Suprapubic skin (tissue), 3 donors: ENCODE measurements around the gene SLC7A6.

Source experiments
- POLR2AphosphoS5 ChIP-seq, 3 donors: sonication (generic); formaldehyde crosslinking; IDR thresholded peaks; one replicate each; pipeline ENCODE4 v1.6.1; 2017; ENCODE audit warnings: antibody characterized with exemption in 3 of 3
- TF ChIP-seq, protein P1 (sequence below), 2 donors: fragments of 200-600 bp in 1 of 2; fragments of 450-650 bp in 1 of 2; sonication (generic) in 1 of 2; IDR thresholded peaks; one replicate each; pipeline ENCODE4 v1.5.1; 2016 to 2019; ENCODE audit warnings: antibody characterized with exemption in 2 of 2, mild to moderate bottlenecking in 1 of 2, moderate library complexity in 1 of 2

DNA sequence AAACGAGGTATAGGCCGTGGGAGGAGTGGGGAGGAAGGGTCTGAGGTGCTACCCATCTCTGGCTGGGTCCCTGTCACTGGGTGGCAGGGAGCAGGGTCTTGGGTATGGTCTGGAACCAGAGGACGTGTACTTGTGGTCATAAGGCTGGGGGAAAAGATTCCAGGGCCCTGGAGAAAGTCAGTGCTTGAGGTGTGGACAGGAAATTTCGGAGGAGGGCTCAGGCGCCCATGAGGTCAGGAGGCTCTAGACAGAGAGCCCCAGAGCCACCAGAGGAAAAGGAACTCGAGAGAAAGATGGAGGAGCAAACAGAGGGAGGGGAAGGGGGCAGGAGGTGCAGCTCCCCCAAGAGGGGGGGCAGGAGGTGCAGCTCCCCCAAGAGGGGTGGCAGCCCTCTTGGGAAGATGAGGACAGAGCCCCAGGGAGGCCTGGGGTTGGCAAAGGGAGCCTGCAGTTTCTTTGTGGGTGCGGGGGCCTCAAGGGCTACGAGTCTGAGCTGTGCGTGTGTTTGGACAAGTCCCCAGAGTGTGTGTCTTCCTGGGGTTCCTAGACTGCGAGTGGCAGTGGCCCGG lies 683 bp upstream of the SLC7A6 start:
- no peak for TF ChIP-seq POLR2AphosphoS5 (IDR thresholded peaks at IDR 0.05)
- TF ChIP-seq, protein P1, sequence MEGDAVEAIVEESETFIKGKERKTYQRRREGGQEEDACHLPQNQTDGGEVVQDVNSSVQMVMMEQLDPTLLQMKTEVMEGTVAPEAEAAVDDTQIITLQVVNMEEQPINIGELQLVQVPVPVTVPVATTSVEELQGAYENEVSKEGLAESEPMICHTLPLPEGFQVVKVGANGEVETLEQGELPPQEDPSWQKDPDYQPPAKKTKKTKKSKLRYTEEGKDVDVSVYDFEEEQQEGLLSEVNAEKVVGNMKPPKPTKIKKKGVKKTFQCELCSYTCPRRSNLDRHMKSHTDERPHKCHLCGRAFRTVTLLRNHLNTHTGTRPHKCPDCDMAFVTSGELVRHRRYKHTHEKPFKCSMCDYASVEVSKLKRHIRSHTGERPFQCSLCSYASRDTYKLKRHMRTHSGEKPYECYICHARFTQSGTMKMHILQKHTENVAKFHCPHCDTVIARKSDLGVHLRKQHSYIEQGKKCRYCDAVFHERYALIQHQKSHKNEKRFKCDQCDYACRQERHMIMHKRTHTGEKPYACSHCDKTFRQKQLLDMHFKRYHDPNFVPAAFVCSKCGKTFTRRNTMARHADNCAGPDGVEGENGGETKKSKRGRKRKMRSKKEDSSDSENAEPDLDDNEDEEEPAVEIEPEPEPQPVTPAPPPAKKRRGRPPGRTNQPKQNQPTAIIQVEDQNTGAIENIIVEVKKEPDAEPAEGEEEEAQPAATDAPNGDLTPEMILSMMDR (IDR thresholded peaks at IDR 0.05), result no peak
